SK-N-SH (cell line): ENCODE measurements around the gene AHR.

ENCODE experiments used
- EP300 ChIP-seq, 2 experiments: IDR thresholded peaks; 2 replicates each; pipeline versions ENCODE4 v1.4.0 to v1.6.1; 2012; ENCODE audit warnings: borderline replicate concordance in 1 of 2, low read depth in 1 of 2, low read length in 1 of 2
- JUND ChIP-seq: IDR thresholded peaks from 2 replicates; pipeline ENCODE4 v1.4.0; 2012
- NRF1 ChIP-seq: IDR thresholded peaks from 2 replicates; pipeline ENCODE4 v1.6.1; 2012; ENCODE audit warnings: low read depth, mild to moderate bottlenecking, low read length
- POLR2AphosphoS5 ChIP-seq: IDR thresholded peaks from 2 replicates; pipeline ENCODE4 v1.6.1; 2012; ENCODE audit warnings: low read depth, low read length
- RCOR1 ChIP-seq: fragments of 150-350 bp; IDR thresholded peaks from 2 replicates; pipeline ENCODE4 v1.6.1; 2017; ENCODE audit warnings: antibody characterized with exemption, low read length
- SIN3A ChIP-seq: IDR thresholded peaks from 2 replicates; pipeline ENCODE4 v1.6.1; 2012; ENCODE audit warnings: low read depth, mild to moderate bottlenecking, low read length, moderate library complexity, borderline replicate concordance
- SMC3 ChIP-seq: IDR thresholded peaks from 2 replicates; pipeline ENCODE4 v1.6.1; 2012; ENCODE audit warnings: low read depth, low read length, improper control_type of control experiment
- TEAD4 ChIP-seq: IDR thresholded peaks from 2 replicates; pipeline ENCODE4 v1.4.0; 2012; ENCODE audit warnings: mild to moderate bottlenecking, borderline replicate concordance; ENCODE audit not compliant: insufficient read depth
- TF ChIP-seq, protein P1 (sequence below): IDR thresholded peaks from 2 replicates; pipeline ENCODE4; 2012
- TF ChIP-seq, protein P2 (sequence below): fragments of 200-600 bp; sonication (generic); IDR thresholded peaks from 2 replicates; pipeline ENCODE4 v1.6.1; 2017; ENCODE audit warnings: antibody characterized with exemption, mild to moderate bottlenecking, moderate library complexity
- TF ChIP-seq, protein P3 (sequence below): IDR thresholded peaks from 2 replicates; pipeline ENCODE4 v1.4.0; 2012; ENCODE audit warnings: low read depth, borderline replicate concordance
- TF ChIP-seq, protein P4 (sequence below): IDR thresholded peaks from 2 replicates; pipeline ENCODE4 v1.6.1; 2012; ENCODE audit warnings: mild to moderate bottlenecking, low read depth, low read length, moderate library complexity

DNA sequence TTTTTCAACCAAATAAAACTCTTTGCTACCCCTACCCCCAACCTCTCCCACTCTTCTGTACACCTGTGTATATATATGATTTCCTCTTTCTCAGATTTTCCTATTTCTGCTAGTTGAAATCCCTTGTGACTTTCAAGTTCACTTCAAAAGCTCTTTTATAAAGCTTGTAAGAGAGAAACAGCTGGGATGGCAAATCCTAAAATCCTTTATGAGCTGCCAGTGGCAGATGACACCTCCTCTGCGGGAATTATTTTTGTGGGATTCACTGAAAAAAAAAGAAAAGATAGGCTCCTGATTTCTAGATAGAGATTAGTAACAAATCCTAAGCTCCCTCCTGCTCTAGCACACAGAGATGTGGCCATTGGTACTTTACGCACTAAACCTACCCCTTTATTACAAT is 92.9 kb downstream of the AHR start:
- TF ChIP-seq, protein P1, sequence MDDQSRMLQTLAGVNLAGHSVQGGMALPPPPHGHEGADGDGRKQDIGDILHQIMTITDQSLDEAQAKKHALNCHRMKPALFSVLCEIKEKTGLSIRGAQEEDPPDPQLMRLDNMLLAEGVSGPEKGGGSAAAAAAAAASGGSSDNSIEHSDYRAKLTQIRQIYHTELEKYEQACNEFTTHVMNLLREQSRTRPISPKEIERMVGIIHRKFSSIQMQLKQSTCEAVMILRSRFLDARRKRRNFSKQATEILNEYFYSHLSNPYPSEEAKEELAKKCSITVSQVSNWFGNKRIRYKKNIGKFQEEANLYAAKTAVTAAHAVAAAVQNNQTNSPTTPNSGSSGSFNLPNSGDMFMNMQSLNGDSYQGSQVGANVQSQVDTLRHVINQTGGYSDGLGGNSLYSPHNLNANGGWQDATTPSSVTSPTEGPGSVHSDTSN = no peak
- TF ChIP-seq SIN3A = no peak
- TF ChIP-seq EP300 (IDR thresholded peaks at IDR 0.05; ENCODE audit: borderline replicate concordance in 1 of 2, low read depth in 1 of 2, low read length in 1 of 2) = no peak
- no peak for TF ChIP-seq POLR2AphosphoS5
- TF ChIP-seq SMC3 = no peak
- TF ChIP-seq, protein P2, sequence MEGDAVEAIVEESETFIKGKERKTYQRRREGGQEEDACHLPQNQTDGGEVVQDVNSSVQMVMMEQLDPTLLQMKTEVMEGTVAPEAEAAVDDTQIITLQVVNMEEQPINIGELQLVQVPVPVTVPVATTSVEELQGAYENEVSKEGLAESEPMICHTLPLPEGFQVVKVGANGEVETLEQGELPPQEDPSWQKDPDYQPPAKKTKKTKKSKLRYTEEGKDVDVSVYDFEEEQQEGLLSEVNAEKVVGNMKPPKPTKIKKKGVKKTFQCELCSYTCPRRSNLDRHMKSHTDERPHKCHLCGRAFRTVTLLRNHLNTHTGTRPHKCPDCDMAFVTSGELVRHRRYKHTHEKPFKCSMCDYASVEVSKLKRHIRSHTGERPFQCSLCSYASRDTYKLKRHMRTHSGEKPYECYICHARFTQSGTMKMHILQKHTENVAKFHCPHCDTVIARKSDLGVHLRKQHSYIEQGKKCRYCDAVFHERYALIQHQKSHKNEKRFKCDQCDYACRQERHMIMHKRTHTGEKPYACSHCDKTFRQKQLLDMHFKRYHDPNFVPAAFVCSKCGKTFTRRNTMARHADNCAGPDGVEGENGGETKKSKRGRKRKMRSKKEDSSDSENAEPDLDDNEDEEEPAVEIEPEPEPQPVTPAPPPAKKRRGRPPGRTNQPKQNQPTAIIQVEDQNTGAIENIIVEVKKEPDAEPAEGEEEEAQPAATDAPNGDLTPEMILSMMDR = no peak
- no peak for TF ChIP-seq RCOR1
- TF ChIP-seq, protein P3, sequence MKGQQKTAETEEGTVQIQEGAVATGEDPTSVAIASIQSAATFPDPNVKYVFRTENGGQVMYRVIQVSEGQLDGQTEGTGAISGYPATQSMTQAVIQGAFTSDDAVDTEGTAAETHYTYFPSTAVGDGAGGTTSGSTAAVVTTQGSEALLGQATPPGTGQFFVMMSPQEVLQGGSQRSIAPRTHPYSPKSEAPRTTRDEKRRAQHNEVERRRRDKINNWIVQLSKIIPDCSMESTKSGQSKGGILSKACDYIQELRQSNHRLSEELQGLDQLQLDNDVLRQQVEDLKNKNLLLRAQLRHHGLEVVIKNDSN = no peak
- no peak for TF ChIP-seq TEAD4
- TF ChIP-seq NRF1 = no peak
- TF ChIP-seq, protein P4, sequence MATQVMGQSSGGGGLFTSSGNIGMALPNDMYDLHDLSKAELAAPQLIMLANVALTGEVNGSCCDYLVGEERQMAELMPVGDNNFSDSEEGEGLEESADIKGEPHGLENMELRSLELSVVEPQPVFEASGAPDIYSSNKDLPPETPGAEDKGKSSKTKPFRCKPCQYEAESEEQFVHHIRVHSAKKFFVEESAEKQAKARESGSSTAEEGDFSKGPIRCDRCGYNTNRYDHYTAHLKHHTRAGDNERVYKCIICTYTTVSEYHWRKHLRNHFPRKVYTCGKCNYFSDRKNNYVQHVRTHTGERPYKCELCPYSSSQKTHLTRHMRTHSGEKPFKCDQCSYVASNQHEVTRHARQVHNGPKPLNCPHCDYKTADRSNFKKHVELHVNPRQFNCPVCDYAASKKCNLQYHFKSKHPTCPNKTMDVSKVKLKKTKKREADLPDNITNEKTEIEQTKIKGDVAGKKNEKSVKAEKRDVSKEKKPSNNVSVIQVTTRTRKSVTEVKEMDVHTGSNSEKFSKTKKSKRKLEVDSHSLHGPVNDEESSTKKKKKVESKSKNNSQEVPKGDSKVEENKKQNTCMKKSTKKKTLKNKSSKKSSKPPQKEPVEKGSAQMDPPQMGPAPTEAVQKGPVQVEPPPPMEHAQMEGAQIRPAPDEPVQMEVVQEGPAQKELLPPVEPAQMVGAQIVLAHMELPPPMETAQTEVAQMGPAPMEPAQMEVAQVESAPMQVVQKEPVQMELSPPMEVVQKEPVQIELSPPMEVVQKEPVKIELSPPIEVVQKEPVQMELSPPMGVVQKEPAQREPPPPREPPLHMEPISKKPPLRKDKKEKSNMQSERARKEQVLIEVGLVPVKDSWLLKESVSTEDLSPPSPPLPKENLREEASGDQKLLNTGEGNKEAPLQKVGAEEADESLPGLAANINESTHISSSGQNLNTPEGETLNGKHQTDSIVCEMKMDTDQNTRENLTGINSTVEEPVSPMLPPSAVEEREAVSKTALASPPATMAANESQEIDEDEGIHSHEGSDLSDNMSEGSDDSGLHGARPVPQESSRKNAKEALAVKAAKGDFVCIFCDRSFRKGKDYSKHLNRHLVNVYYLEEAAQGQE = no peak
- no peak for TF ChIP-seq JUND
